T-helper 22 cell (primary cell): Measurements from ENCODE around the gene OR13J1.
A peak's percentile ranks its signal among the peaks of the same experiment; 100 is the strongest.
"Not testable (repeated sequence)": the region's sequence is repeated elsewhere in the genome, so short reads cannot be mapped to it uniquely, and the experiment has no call there.

ENCODE experiments used
- DNase-seq: peaks from one replicate; pipeline ENCODE4 v3.0.0-alpha.2; 2020; ENCODE audit warnings: low read depth

Gene OR13J1

GRCh38 chr9:35905051-35905781 is 35.0 kb upstream of the OR13J1 start:
- no peak for DNase-seq

DNA sequence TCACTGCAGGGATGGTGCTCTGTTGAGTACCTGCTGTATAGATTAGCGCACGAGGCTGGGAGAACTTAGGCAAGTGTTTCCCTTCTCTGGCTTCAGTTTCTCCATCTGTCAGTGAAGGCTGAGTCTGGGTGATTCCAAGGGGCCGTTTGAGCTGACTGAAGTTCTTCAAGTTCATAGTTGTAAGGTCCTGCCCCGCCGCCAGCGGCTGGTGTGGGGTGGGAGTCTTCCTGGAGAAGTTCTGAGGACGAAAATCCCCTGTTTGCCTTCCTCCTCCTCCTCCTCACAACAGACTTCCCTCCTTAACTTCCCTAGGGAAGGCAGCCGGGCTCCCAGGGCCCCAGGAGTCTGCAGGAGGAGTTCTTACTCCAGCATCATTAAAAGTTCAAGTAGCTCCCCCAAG is 34.1 kb upstream of the OR13J1 start:
- DNase-seq, result no peak

DNA sequence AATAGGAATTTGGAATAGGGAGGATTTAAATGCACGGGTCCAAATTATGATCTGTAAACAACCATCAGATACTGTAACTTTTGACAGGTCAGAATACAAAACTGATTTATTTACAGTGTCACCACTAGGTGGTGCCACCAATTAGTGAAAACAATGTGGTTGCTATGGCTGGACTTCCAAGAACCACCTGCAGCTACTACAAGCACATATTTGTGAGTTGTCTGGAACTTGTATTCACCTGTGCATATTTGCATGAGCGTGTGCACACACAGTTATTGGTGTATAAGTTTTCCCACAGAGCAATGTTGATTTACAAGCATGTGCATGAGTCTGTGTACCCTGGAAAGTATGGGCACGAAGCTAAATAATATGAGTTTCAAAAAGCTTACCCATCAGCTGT is 32.8 kb upstream of the OR13J1 start:
- no peak for DNase-seq

DNA sequence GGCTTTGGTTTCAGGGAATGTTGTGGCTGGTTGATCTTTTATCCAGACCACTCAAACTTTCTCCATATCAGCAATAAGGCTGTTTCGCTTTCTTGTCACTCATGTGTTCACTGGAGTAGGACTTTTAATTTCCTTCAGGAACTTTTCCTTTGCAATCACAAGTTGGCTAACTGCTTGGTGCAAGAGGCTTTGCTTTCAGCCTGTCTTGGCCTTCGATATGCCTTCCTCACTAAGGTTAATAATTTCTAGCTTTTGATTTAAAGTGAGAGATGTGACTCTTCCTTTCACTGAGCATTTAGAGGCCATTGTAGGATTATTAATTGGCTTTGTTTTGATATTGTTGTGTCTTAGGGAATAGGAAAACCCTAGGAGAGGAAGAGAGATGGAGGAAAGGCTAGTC is 28.8 kb upstream of the OR13J1 start:
- no peak for DNase-seq

GRCh38 chr9:35898337-35898736 is 28.1 kb upstream of the OR13J1 start:
- no peak for DNase-seq

- DNase-seq, result not testable (repeated sequence)
Observed at GRCh38 chr9:35897376-35898099, 27.3 kb upstream of the OR13J1 start.

GRCh38 chr9:35896570-35896969 is 26.4 kb upstream of the OR13J1 start:
- DNase-seq, result no peak

GRCh38 chr9:35892051-35892450 is 21.9 kb upstream of the OR13J1 start:
- DNase-seq, result no peak

GRCh38 chr9:35891646-35892045 is 21.4 kb upstream of the OR13J1 start:
- no peak for DNase-seq

DNA sequence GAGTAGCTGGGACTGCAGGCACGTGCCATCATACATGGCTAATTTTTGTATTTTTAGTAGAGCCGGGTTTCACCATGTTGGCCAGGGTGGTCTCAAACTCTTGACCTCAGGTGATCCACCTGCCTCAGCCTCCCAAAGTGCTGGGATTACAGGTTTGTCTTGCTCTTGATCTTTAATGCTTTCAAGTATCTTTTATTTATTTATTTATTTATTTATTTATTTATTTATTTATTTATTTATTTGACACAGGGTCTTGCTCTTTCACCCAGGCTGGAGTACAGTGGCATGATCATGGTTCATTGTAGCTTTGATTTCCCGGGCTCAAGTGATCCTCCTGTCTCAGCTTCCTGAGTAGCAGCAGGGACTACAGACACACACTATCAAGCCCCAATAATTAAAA is 14.7 kb upstream of the OR13J1 start:
- DNase-seq, result not testable (repeated sequence)

DNA sequence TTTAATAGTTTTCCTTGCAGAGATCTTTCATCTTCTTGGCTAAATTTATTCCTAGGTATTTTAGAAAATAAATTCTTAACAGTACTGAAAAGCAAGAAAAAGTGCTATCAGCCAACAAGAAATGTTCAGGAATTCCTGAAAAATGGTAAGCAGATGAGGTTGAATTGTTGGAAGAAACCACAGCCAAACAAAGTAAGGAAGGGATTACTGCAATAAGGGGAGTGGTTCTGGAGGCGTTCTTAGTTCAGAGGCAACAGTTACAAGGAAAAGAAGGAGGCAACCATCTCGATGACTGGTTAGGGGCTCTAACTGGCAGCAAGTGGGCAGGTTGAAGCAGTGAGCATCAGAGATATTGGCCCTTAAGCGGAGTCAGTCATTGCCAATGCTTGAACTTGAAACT is 12.8 kb upstream of the OR13J1 start:
- no peak for DNase-seq

DNA sequence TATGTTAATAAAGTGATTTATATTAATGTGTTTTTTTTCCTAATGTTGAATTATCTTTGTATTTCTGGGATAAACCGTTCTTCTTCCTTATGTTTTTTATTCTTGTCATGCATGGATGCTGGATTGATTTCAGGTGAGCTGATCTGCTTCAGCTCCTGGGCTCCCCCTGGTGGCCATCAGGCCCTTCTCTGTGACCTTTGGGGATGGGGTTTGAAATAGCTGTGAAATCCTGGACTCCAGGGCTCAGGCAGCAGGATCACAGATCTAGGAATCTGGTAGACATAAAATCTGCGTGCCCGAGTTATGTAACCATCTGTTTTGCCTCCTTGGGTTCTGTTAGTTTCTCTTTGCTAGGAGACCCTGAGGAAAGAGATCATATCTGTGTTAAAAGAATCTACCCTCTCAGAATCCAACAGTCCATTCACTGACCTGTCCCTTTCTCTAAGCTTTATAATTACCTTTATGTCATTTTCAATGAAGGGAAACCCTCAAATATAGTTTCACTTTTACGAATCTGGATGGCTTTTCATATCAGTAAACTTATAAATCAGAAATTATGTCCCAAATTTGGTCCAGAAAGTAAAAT is 12.2 kb upstream of the OR13J1 start:
- peak; percentile 53 for DNase-seq

GRCh38 chr9:35872505-35872904 is 2.3 kb upstream of the OR13J1 start:
- no peak for DNase-seq

GRCh38 chr9:35871545-35871944 is 1.3 kb upstream of the OR13J1 start:
- no peak for DNase-seq

- no peak for DNase-seq
Observed at GRCh38 chr9:35869621-35870216, 482 bp downstream of the OR13J1 start.

GRCh38 chr9:35868933-35869332 is 1.3 kb downstream of the OR13J1 start:
- DNase-seq, result no peak

DNA sequence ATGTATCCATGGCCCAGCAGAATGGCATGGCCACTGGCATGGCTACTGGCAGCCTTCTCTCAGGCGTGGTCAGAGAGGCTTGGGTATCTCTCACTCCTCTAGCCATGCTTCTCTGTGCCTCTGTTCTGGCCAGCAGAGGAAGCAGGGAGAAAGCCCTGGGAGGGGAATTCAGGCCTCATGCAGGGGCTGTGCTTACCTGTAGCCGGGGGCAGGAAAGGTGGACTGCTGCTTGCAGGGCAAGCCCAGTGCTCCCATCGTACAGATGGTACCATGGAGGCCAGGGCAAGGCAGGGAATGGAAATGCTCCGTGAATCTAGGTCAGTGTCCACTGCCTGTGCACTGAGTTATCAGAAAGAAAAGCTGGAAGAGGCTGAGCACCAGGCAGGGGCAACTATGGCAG is 2.7 kb downstream of the OR13J1 start:
- DNase-seq, result no peak

DNA sequence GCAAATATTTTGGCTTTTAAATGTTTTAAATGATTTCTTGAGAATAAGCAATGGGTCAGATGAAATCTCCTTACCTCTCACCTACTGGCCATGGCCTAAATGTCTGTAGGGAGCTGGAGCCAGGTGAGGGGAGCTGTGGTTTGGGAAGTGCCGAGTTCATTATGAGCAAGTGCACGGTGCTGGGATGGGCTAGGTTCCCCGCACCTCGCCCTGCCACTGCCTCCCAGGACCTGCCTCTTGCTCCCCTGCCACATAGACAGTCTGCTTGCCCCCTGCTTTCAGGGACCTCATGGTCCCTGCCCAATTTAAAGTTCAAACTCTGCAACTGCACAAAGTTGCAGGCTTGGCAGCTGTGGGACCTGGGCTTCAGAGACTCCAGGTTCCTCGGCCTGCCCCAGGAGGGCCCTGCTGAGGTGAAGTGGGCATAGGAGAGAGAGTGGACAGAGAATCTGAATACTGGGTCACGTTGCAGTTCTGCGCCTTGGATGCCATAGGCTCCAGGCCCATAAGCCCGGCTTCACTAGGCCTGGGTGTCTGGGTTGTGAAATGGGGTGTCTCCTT is 5.4 kb downstream of the OR13J1 start:
- no peak for DNase-seq

DNA sequence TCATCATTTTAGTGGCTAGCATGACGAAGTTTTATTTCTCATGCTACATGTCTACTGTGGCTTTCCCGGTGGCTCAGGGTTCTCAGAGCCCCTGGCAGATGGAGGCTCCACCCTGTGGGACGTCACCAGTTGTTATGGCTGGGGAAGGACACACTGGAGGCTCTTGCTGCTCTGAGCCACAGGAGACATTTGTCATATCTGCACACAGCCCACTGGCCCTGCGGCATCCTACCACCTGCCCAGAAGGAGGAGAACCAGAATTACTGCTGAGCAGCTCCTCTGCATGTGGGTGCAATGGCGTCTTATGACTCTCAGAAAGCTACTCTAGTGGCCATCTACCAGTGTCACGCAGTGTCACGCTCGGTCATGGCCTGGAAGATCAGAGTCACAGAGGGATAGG is 6.6 kb downstream of the OR13J1 start:
- no peak for DNase-seq

DNA sequence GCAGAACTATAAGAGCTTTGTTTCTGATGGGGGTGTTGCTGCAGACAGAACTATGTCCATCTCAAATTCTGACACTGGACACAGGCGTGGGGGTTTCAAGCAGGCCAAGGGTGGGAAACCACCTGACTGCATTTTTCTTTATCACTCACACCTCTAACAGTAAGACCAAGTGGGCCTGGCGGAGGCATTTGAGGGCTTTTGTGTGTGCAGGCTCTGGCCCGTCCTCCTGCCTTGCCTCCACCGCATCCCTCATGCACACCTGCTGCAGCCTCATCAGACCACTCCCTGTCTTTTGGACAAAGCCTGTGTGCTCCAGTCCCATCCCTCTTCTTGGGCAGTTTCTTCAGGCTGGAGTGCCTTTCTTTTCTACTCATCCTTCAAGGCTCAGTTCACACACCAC is 7.9 kb downstream of the OR13J1 start:
- DNase-seq, result no peak

GRCh38 chr9:35861161-35861897 is 8.9 kb downstream of the OR13J1 start:
- DNase-seq, result no peak

DNA sequence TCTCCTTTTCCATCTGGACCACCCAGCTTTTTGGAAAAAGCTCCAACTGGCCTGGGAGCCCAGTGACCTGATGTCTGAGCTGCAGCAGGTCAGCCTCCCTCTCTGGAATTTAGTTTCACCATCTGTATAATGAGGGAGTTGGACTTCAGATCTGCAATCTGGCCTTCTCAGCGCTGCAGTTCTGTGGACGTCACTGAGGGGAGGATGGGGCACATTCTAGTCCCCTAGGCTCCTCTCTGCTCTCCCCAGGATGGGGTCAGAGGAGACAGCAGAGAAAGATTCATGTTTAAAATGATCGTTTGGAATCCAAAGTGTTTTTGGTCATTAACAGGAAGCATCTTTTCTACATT is 10.2 kb downstream of the OR13J1 start:
- no peak for DNase-seq
